Esophagus (tissue), 2 donors: ENCODE measurements around the gene HMHB1. TPM values are rescaled to one million over a fixed set of nuclear protein-coding genes. Genes with fewer than 3 reads are reported as not detected.

Experiments used
- H3K27ac ChIP-seq, 2 donors: one replicate each; pipeline ENCODE4 v1.5.1; 2013; ENCODE audit warnings: low read depth in 2 of 2, mild to moderate bottlenecking in 2 of 2, inconsistent platforms in 1 of 2, low read length in 1 of 2, moderate library complexity in 1 of 2
- H3K27me3 ChIP-seq, 2 donors: one replicate each; pipeline ENCODE4 v1.6.1; 2013; ENCODE audit warnings: low read length in 2 of 2, control low read depth in 1 of 2, mild to moderate bottlenecking in 1 of 2; ENCODE audit not compliant: insufficient read depth in 2 of 2, control insufficient read depth in 1 of 2
- H3K36me3 ChIP-seq, 2 donors: one replicate each; pipeline ENCODE4 v1.6.1; 2013; ENCODE audit warnings: low read length in 1 of 2; ENCODE audit not compliant: control insufficient read depth in 2 of 2, insufficient read depth in 2 of 2
- H3K4me1 ChIP-seq, 2 donors: one replicate each; pipeline ENCODE4 v1.6.1; 2013; ENCODE audit warnings: low read length in 1 of 2; ENCODE audit not compliant: control insufficient read depth in 2 of 2, insufficient read depth in 2 of 2
- H3K4me3 ChIP-seq, 2 donors: one replicate each; pipeline ENCODE4 v1.5.1; 2013; ENCODE audit warnings: low read length in 2 of 2, mild to moderate bottlenecking in 2 of 2, low read depth in 1 of 2, moderate library complexity in 1 of 2
- H3K9me3 ChIP-seq, 2 donors: one replicate each; pipeline ENCODE4 v1.6.1; 2013; ENCODE audit warnings: mild to moderate bottlenecking in 2 of 2, low read depth in 1 of 2, low read length in 1 of 2, moderate library complexity in 1 of 2; ENCODE audit not compliant: control insufficient read depth in 2 of 2, insufficient read depth in 1 of 2
- WGBS, 2 donors: extraction: QIAGEN DNeasy Blood & Tissue Kit; methylation state at CpG; one replicate each; pipeline ENCODE4 v1.1.7; 2013; 5-methylcytosine and 5-hydroxymethylcytosine counted together
- polyA plus RNA-seq, 2 donors: library from polyadenylated mRNA; stranded (reverse); fragments of 200-250 nt; gene quantifications; one replicate each; pipeline ENCODE4 v1.2.3, GENCODE V29; 2013
- donor health status: healthy with polysubstance abuse.
- donor health status: Bipolar disorder and iron deficiency.

Gene HMHB1
- polyA plus RNA-seq, 2 donors, result not detected

DNA sequence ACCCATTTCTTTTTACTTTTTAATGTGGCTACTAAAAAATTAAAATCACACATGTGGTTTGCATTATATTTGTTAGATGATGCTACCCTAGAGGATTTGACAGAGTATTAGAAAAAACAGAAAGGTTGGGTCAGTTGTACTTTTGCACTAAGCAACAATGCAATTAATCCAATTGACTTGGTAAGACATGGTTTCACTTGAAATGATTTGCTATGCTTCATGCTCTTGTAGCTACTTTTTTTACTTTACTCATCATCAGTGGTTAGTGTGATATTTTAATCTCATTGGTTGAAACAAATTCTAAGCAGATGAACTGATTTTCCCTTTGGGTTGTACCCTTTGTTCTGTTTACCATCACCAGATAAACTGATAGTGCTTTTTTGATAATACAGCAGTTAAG, 39.4 kb downstream of the HMHB1 start:
- Histone ChIP-seq H3K27ac (no peak overlapping the region), H3K9me3 (no peaks in the 10 kb centered on the region), H3K4me3 (no peak overlapping the region), H3K4me1 (no peaks in the 10 kb centered on the region), H3K36me3 (no peaks in the 10 kb centered on the region), H3K27me3 (no peaks in the 10 kb centered on the region)

GRCh38 chr5:143860211-143860610, 48.2 kb downstream of the HMHB1 start:
- H3K9me3 ChIP-seq, result no peaks in the 10 kb centered on the region
- H3K4me3 ChIP-seq, result no peak overlapping the region
- no peaks in the 10 kb centered on the region for H3K4me1 ChIP-seq
- H3K27me3 ChIP-seq, result no peaks in the 10 kb centered on the region
- 93 to 100% methylated on average over 1 of the region's 1 CpG for WGBS, 2 donors
- H3K27ac ChIP-seq, result no peak overlapping the region
- H3K36me3 ChIP-seq, result no peaks in the 10 kb centered on the region

DNA sequence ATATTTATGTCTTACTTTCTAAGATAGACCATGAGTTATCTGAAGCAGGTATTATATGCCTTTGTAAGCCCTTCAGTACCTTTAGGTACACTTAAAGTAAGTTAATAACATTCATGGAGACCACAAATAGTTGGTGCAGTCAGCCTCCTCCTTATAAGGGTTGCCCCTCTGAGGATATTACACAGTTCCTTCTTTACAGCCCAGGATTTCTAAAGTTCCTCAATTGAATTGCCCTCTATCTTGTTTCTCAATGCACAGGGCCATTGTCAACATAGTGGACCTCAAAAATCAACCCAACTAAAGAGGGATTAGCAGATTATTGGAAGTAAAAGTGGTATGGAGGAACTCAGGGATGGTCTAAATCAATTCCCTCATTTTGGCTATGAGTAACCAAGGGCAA, 50.3 kb downstream of the HMHB1 start:
- Histone ChIP-seq H3K9me3 (no peaks in the 10 kb centered on the region), H3K27me3 (no peaks in the 10 kb centered on the region), H3K36me3 (no peaks in the 10 kb centered on the region), H3K4me1 (no peaks in the 10 kb centered on the region), H3K27ac (no peak overlapping the region), H3K4me3 (no peak overlapping the region)

GRCh38 chr5:143865426-143866025, 53.6 kb downstream of the HMHB1 start:
- Histone ChIP-seq H3K4me3 (no peak overlapping the region), H3K9me3 (no peaks in the 10 kb centered on the region)
- 43 to 56% methylated on average over 8 of the region's 8 CpGs for WGBS, 2 donors

More at GRCh38 chr5:143865426-143866025, 53.6 kb downstream of the HMHB1 start:
- Histone ChIP-seq H3K27me3 (no peaks in the 10 kb centered on the region), H3K27ac (no peak overlapping the region), H3K4me1 (no peaks in the 10 kb centered on the region), H3K36me3 (no peaks in the 10 kb centered on the region)
